ENCODE results near the gene AFG1L. TPM values are rescaled to one million over a fixed set of nuclear protein-coding genes. Genes with fewer than 3 reads are reported as not detected.
"Not testable (repeated sequence)": the region's sequence is repeated elsewhere in the genome, so short reads cannot be mapped to it uniquely, and the experiment has no call there.

AFG1L gene
- polyA plus RNA-seq, 6 donors from 2014 or later, result 2.6 to 6.8 (median 4.5) TPM

GRCh38 chr6:108295676-108296075, 822 bp downstream of the AFG1L start:
- Mint-ChIP-seq H3K27ac (peak overlapping the region; percentile 99 to 100 (median 99)), H3K4me3 (peak overlapping the region; percentile 94 to 99 (median 98)), H3K27me3 (no peaks in the 10 kb centered on the region), H3K4me1 (peaks cover 22 to 37% (median 24%) of the 10 kb centered on the region in 3 donors), H3K9me3 (no peaks in the 10 kb centered on the region), H3K36me3 (no peaks in the 10 kb centered on the region)
- DNase-seq (no peak), ATAC-seq (ENCODE audit: low read depth in 2 of 2) (no peak)

GRCh38 chr6:108302386-108302785, 7.5 kb downstream of the AFG1L start:
- ATAC-seq (ENCODE audit: low read depth in 2 of 2), result no peak
- peaks cover 0 to 2% (median 0%) of the 10 kb centered on the region in 7 donors for H3K9me3 Mint-ChIP-seq
- DNase-seq, result no peak
- H3K27ac Mint-ChIP-seq, result no peak overlapping the region
- peaks cover 11 to 17% (median 15%) of the 10 kb centered on the region in 3 donors for H3K4me1 Mint-ChIP-seq
- H3K27me3 Mint-ChIP-seq, result no peaks in the 10 kb centered on the region
- no peak overlapping the region for H3K4me3 Mint-ChIP-seq
- H3K36me3 Mint-ChIP-seq, result peaks cover 0 to 5% of the 10 kb centered on the region in 2 donors

GRCh38 chr6:108304646-108305045, 9.8 kb downstream of the AFG1L start:
- Mint-ChIP-seq H3K9me3 (peaks cover 0 to 2% (median 0%) of the 10 kb centered on the region in 7 donors), H3K36me3 (peaks cover 0 to 5% of the 10 kb centered on the region in 2 donors), H3K4me3 (no peak overlapping the region), H3K27ac (no peak overlapping the region), H3K4me1 (peaks cover under 1 to 8% (median 3%) of the 10 kb centered on the region in 3 donors), H3K27me3 (no peaks in the 10 kb centered on the region)
- no peak for ATAC-seq (ENCODE audit: low read depth in 2 of 2)
- DNase-seq, result no peak

- not testable (repeated sequence) for DNase-seq; H3K27me3 Mint-ChIP-seq; H3K4me3 Mint-ChIP-seq; H3K9me3 Mint-ChIP-seq; H3K36me3 Mint-ChIP-seq; ATAC-seq (ENCODE audit: low read depth in 2 of 2)
- Mint-ChIP-seq H3K27ac (peak overlapping the region in 1 of 6 donors; percentile 30), H3K4me1 (peaks cover 6 to 21% (median 14%) of the 10 kb centered on the region in 3 donors)
Measured at GRCh38 chr6:108308641-108309040, 13.8 kb downstream of the AFG1L start.

GRCh38 chr6:108309844-108310243, 15.0 kb downstream of the AFG1L start:
- no peaks in the 10 kb centered on the region for H3K36me3 Mint-ChIP-seq
- DNase-seq (no peak), ATAC-seq (ENCODE audit: low read depth in 2 of 2) (no peak)
- H3K9me3 Mint-ChIP-seq, result no peaks in the 10 kb centered on the region
- H3K4me1 Mint-ChIP-seq, result peaks cover 6 to 24% (median 16%) of the 10 kb centered on the region in 3 donors
- no peak overlapping the region for H3K4me3 Mint-ChIP-seq
- H3K27me3 Mint-ChIP-seq, result no peaks in the 10 kb centered on the region
- H3K27ac Mint-ChIP-seq, result no peak overlapping the region

- DNase-seq (no peak), ATAC-seq (ENCODE audit: low read depth in 2 of 2) (no peak)
- no peaks in the 10 kb centered on the region for H3K9me3 Mint-ChIP-seq
- no peak overlapping the region for H3K4me3 Mint-ChIP-seq
- no peaks in the 10 kb centered on the region for H3K36me3 Mint-ChIP-seq
- H3K4me1 Mint-ChIP-seq, result peaks cover 14 to 31% (median 26%) of the 10 kb centered on the region in 3 donors
- no peak overlapping the region for H3K27ac Mint-ChIP-seq
- H3K27me3 Mint-ChIP-seq, result no peaks in the 10 kb centered on the region
Measured at GRCh38 chr6:108312605-108313004, 17.8 kb downstream of the AFG1L start.

GRCh38 chr6:108321253-108321747, 26.4 kb downstream of the AFG1L start:
- Mint-ChIP-seq H3K4me3 (no peak overlapping the region), H3K9me3 (no peaks in the 10 kb centered on the region), H3K27ac (peak overlapping the region in 1 of 6 donors; percentile 32), H3K4me1 (peaks cover 0 to 5% (median 0%) of the 10 kb centered on the region in 3 donors), H3K27me3 (no peaks in the 10 kb centered on the region), H3K36me3 (no peaks in the 10 kb centered on the region)
- DNase-seq, result no peak
- ATAC-seq (ENCODE audit: low read depth in 2 of 2), result no peak

GRCh38 chr6:108322728-108323127, 27.9 kb downstream of the AFG1L start:
- no peaks in the 10 kb centered on the region for H3K27me3 Mint-ChIP-seq
- no peak for ATAC-seq (ENCODE audit: low read depth in 2 of 2)

GRCh38 chr6:108323710-108324466, 29.0 kb downstream of the AFG1L start:
- peaks cover 0 to 4% (median 0%) of the 10 kb centered on the region in 7 donors for H3K9me3 Mint-ChIP-seq
- H3K27me3 Mint-ChIP-seq, result no peaks in the 10 kb centered on the region
- no peak for DNase-seq
- H3K27ac Mint-ChIP-seq, result no peak overlapping the region
- H3K4me1 Mint-ChIP-seq, result peaks cover 0 to 5% (median 0%) of the 10 kb centered on the region in 3 donors
- no peak for ATAC-seq (ENCODE audit: low read depth in 2 of 2)
- no peak overlapping the region for H3K4me3 Mint-ChIP-seq
- peaks cover 8 to 10% of the 10 kb centered on the region in 2 donors for H3K36me3 Mint-ChIP-seq

More at GRCh38 chr6:108322728-108323127, 27.9 kb downstream of the AFG1L start:
- Mint-ChIP-seq H3K4me1 (peaks cover 0 to 5% (median 0%) of the 10 kb centered on the region in 3 donors), H3K9me3 (peaks cover 0 to 3% (median 0%) of the 10 kb centered on the region in 7 donors), H3K4me3 (no peak overlapping the region), H3K27ac (peak overlapping the region in 1 of 6 donors; percentile 55), H3K36me3 (peaks cover 5 to 8% of the 10 kb centered on the region in 2 donors)
- no peak for DNase-seq

- peaks cover 8 to 14% of the 10 kb centered on the region in 2 donors for H3K36me3 Mint-ChIP-seq
- not testable (repeated sequence) for H3K9me3 Mint-ChIP-seq; H3K4me1 Mint-ChIP-seq; ATAC-seq (ENCODE audit: low read depth in 2 of 2); DNase-seq; H3K27me3 Mint-ChIP-seq; H3K4me3 Mint-ChIP-seq; H3K27ac Mint-ChIP-seq
Measured at GRCh38 chr6:108330221-108330785, 35.4 kb downstream of the AFG1L start.

GRCh38 chr6:108330806-108331205, 36.0 kb downstream of the AFG1L start:
- DNase-seq (no peak), ATAC-seq (ENCODE audit: low read depth in 2 of 2) (no peak)
- Mint-ChIP-seq H3K9me3 (peaks cover 0 to 4% (median 0%) of the 10 kb centered on the region in 7 donors), H3K4me3 (no peak overlapping the region), H3K27ac (no peak overlapping the region), H3K36me3 (peaks cover 8 to 14% of the 10 kb centered on the region in 2 donors), H3K27me3 (no peaks in the 10 kb centered on the region), H3K4me1 (peaks cover 0 to 3% (median 3%) of the 10 kb centered on the region in 3 donors)

GRCh38 chr6:108331982-108332381, 37.1 kb downstream of the AFG1L start:
- Mint-ChIP-seq H3K4me1 (peaks cover 0 to 3% (median 3%) of the 10 kb centered on the region in 3 donors), H3K4me3 (no peak overlapping the region), H3K27ac (no peak overlapping the region), H3K36me3 (peaks cover 8 to 13% of the 10 kb centered on the region in 2 donors), H3K9me3 (peaks cover 0 to 4% (median 0%) of the 10 kb centered on the region in 7 donors), H3K27me3 (no peaks in the 10 kb centered on the region)
- DNase-seq, result no peak
- no peak for ATAC-seq (ENCODE audit: low read depth in 2 of 2)

GRCh38 chr6:108336971-108337370, 42.1 kb downstream of the AFG1L start:
- Mint-ChIP-seq H3K4me3 (no peak overlapping the region), H3K27me3 (no peaks in the 10 kb centered on the region), H3K9me3 (peaks cover 0 to 4% (median 0%) of the 10 kb centered on the region in 7 donors), H3K4me1 (peaks cover 14 to 17% (median 15%) of the 10 kb centered on the region in 3 donors), H3K27ac (no peak overlapping the region), H3K36me3 (peaks cover 0 to 4% of the 10 kb centered on the region in 2 donors)
- DNase-seq (no peak), ATAC-seq (ENCODE audit: low read depth in 2 of 2) (no peak)
